ENCODE data around the gene TMEM247. TPM values are rescaled to one million over a fixed set of nuclear protein-coding genes. Genes with fewer than 3 reads are reported as not detected.

Gene TMEM247
- total and polyA plus RNA-seq, 2 of the 8 experiments (the other 6 are each of a cell fraction or from before 2014, with no cell fraction given) = not detected

DNA sequence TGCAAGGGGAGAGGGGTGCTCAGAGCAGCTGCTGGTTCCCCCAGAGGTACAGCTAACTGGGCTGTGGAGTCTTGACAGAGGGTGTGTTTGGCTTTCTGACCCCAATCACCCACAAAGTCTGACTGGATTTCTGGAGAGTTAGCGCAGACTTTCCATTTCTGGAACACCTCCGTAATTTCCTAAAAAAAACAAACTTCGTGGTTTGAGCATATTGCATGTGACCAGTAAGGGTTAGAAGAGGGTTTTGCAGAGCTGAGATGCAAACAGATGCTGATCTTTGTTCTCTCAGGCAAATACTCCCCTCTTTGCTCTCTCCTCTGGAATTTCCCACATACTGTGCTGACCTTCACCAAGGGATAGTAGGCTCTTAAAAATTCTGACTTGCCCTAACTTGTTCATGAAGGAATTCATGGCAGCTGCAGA lies 44.5 kb upstream of the TMEM247 start:
- 81% methylated on average over 3 of the region's 3 CpGs; no CpG with 5 or more reads in 1 of the 2 experiments for WGBS, 2 experiments (ENCODE audit: extremely low coverage in 1 of 2, insufficient coverage in 1 of 2, insufficient read length in 1 of 2, insufficient replicate concordance in 2 of 2, low coverage in 1 of 2, low lambda C conversion rate in 2 of 2, missing lambda C conversion rate in 1 of 2)
- H4K91ac ChIP-seq (replicated peaks; ENCODE audit: insufficient read length, low read length) = no peak overlapping the region
- no peak for FAIRE-seq
- H3K18ac ChIP-seq (ENCODE audit: extremely low read depth, low read length) = no peak overlapping the region
- no peak for DNase-seq (ENCODE audit: low read depth in 1 of 2, low spot score in 2 of 2)
- no peaks in the 10 kb centered on the region for H3K9me3 ChIP-seq (ENCODE audit: insufficient read depth in 2 of 2, low read depth in 1 of 2, low read length in 1 of 2)
- H3K14ac ChIP-seq (ENCODE audit: insufficient read length) = no peak overlapping the region
- H3K36me3 ChIP-seq (ENCODE audit: control insufficient read depth in 2 of 4, insufficient read depth in 4 of 4, low read length in 3 of 4) = no peaks in the 10 kb centered on the region
- no peaks in the 10 kb centered on the region for H3K27me3 ChIP-seq (replicated peaks in 1 of 4; ENCODE audit: control insufficient read depth in 3 of 4, extremely low read depth in 1 of 4, insufficient read depth in 3 of 4, low read length in 3 of 4)
- POLR2A ChIA-PET (ENCODE audit: partially characterized antibody) = interaction anchor here (0.6 kb wide), 1 partner anchor 25 kb away, joined by 3 read pairs; no protein-coding TSS in a partner anchor
- no peak overlapping the region for H2BK15ac ChIP-seq (ENCODE audit: low read length)
- H2AFZ ChIP-seq (ENCODE audit: low read length) = no peak overlapping the region
- H3K23me2 ChIP-seq (ENCODE audit: low read depth, low read length) = no peaks in the 10 kb centered on the region
- no peak for TF ChIP-seq RBBP5 (IDR thresholded peaks at IDR 0.05; ENCODE audit: borderline replicate concordance, low read depth, low read length)
- no peak for TF ChIP-seq KDM5A (IDR thresholded peaks at IDR 0.05; ENCODE audit: low read length)
- TF ChIP-seq TEAD4 (IDR thresholded peaks at IDR 0.05; ENCODE audit: low read depth, low read length) = peak; percentile 39; the same call in 1 of the 2 replicates
- no peak for TF ChIP-seq CREB1 (IDR thresholded peaks at IDR 0.05)
- no peaks in the 10 kb centered on the region for H3K79me2 ChIP-seq (ENCODE audit: control insufficient read depth in 1 of 2, insufficient read depth in 2 of 2, low read length in 2 of 2)
- no peak overlapping the region for H3K27ac ChIP-seq (ENCODE audit: low read depth, low read length)
- no peak overlapping the region for H2BK5ac ChIP-seq (ENCODE audit: low read depth, low read length)
- H2AK5ac ChIP-seq (ENCODE audit: low read depth, low read length) = no peak overlapping the region
- H3K4me3 ChIP-seq (ENCODE audit: extremely low read depth in 1 of 4, insufficient read depth in 2 of 4, low read depth in 3 of 4, low read length in 4 of 4) = no peak overlapping the region
- H3K4me2 ChIP-seq (ENCODE audit: insufficient read depth in 1 of 2, low read depth in 2 of 2, low read length in 2 of 2) = no peak overlapping the region
- no peak overlapping the region for H3K4ac ChIP-seq (replicated peaks; ENCODE audit: insufficient read length, low read depth, low read length)
- no peak overlapping the region for H4K5ac ChIP-seq (ENCODE audit: insufficient read length, low read depth, low read length)
- H2BK20ac ChIP-seq (ENCODE audit: low read length) = no peak overlapping the region
- H4K8ac ChIP-seq (ENCODE audit: extremely low read depth, insufficient read depth, low read length) = no peak overlapping the region
- no peak overlapping the region for H3K23ac ChIP-seq (ENCODE audit: insufficient read length)
- H3K56ac ChIP-seq (replicated peaks; ENCODE audit: insufficient read length, low read depth, low read length) = no peak overlapping the region
- peaks cover 0 to 6% (median 5%) of the 10 kb centered on the region in 4 experiments; a peak in 4 of 7 replicates for H3K4me1 ChIP-seq (replicated peaks in 1 of 4; ENCODE audit: control insufficient read depth in 3 of 4, insufficient read depth in 4 of 4, low read length in 3 of 4)
- CTCF ChIA-PET (ENCODE audit: partially characterized antibody) = interaction anchor here (1.3 kb wide), 1 partner anchor 364 kb away, joined by 3 read pairs; no protein-coding TSS in a partner anchor
- no peaks in the 10 kb centered on the region for H3K79me1 ChIP-seq (ENCODE audit: low read depth, low read length)
- H3K9ac ChIP-seq (replicated peaks in 1 of 4; ENCODE audit: extremely low read depth in 1 of 4, low read depth in 3 of 4, low read length in 3 of 4) = no peak overlapping the region
- no peak overlapping the region for H2BK12ac ChIP-seq (ENCODE audit: low read depth, low read length)
- H2BK120ac ChIP-seq (replicated peaks; ENCODE audit: low read depth, low read length) = no peak overlapping the region
- H4K20me1 ChIP-seq (replicated peaks in 1 of 2; ENCODE audit: control insufficient read depth in 1 of 2, insufficient read depth in 2 of 2, low read length in 2 of 2) = no peaks in the 10 kb centered on the region

Measured in H1 (cell line).